ENCODE results near the gene RANBP17. TPM values are rescaled to one million over a fixed set of nuclear protein-coding genes. Genes with fewer than 3 reads are reported as not detected.
A peak's percentile ranks its signal among the peaks of the same experiment; 100 is the strongest.

The RANBP17 gene
- total RNA-seq, 6 donors from 2014 or later: 12.6 to 81.4 (median 23.9) TPM

GRCh38 chr5:170894665-170895064, 32.8 kb downstream of the RANBP17 start:
- Histone ChIP-seq H3K27ac (no peak overlapping the region), H3K4me3 (no peak overlapping the region), H3K36me3 (no peaks in the 10 kb centered on the region), H3K4me1 (no peaks in the 10 kb centered on the region), H3K27me3 (no peaks in the 10 kb centered on the region), H3K9me3 (no peaks in the 10 kb centered on the region)
- ATAC-seq (ENCODE audit: low FRiP score in 2 of 2) (no peak), DNase-seq (no peak)
- TF ChIP-seq, protein P1, sequence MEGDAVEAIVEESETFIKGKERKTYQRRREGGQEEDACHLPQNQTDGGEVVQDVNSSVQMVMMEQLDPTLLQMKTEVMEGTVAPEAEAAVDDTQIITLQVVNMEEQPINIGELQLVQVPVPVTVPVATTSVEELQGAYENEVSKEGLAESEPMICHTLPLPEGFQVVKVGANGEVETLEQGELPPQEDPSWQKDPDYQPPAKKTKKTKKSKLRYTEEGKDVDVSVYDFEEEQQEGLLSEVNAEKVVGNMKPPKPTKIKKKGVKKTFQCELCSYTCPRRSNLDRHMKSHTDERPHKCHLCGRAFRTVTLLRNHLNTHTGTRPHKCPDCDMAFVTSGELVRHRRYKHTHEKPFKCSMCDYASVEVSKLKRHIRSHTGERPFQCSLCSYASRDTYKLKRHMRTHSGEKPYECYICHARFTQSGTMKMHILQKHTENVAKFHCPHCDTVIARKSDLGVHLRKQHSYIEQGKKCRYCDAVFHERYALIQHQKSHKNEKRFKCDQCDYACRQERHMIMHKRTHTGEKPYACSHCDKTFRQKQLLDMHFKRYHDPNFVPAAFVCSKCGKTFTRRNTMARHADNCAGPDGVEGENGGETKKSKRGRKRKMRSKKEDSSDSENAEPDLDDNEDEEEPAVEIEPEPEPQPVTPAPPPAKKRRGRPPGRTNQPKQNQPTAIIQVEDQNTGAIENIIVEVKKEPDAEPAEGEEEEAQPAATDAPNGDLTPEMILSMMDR (IDR thresholded peaks at IDR 0.05): no peak
- no peak for TF ChIP-seq POLR2AphosphoS5 (IDR thresholded peaks at IDR 0.05)
- no peak for TF ChIP-seq EP300 (IDR thresholded peaks at IDR 0.05)
- TF ChIP-seq POLR2A (IDR thresholded peaks at IDR 0.05): no peak
- WGBS, 2 donors: 69 to 82% methylated on average over 2 of the region's 2 CpGs

DNA sequence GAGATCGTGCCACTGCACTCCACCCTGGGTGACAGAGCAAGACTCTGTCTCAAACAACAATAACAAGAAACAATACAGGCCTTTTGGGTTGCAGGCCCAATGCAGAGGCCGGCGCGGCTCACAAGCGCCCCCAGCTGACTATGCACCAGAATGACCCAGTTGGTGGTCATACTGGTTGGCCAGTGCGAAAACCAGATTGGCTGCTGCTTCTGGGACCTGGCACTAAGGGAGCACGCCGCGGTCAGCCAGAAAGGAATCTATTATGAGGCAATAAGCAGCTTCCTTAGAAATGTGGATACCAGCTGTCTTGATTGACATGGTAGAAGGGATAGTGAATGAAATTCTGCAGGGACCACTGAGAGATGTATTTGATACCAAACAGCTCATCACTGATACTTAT, 35.0 kb downstream of the RANBP17 start:
- ATAC-seq (ENCODE audit: low FRiP score in 2 of 2) (peak in 1 of 2 donors; percentile 63), DNase-seq (peak; percentile 21 to 81)
- no peaks in the 10 kb centered on the region for H3K4me1 ChIP-seq
- no peaks in the 10 kb centered on the region for H3K36me3 ChIP-seq
- 79 to 81% methylated on average over 9 of the region's 9 CpGs for WGBS, 2 donors
- no peak overlapping the region for H3K27ac ChIP-seq
- H3K4me3 ChIP-seq: no peak overlapping the region
- H3K27me3 ChIP-seq: no peaks in the 10 kb centered on the region
- peaks cover 0 to 5% (median 2%) of the 10 kb centered on the region in 4 donors for H3K9me3 ChIP-seq
- TF ChIP-seq, protein P1 (IDR thresholded peaks at IDR 0.05): peak in 4 of 6 experiments; percentile 11 to 48 (median 14)
- TF ChIP-seq EP300 (IDR thresholded peaks at IDR 0.05): no peak
- TF ChIP-seq POLR2A (IDR thresholded peaks at IDR 0.05): no peak
- TF ChIP-seq POLR2AphosphoS5 (IDR thresholded peaks at IDR 0.05): no peak

- H3K27me3 ChIP-seq: no peaks in the 10 kb centered on the region
- 87 to 90% methylated on average over 5 to 8 of the region's 8 CpGs for WGBS, 2 donors
- no peak overlapping the region for H3K4me3 ChIP-seq
- ATAC-seq (ENCODE audit: low FRiP score in 2 of 2): no peak
- TF ChIP-seq POLR2A (IDR thresholded peaks at IDR 0.05) (no peak), POLR2AphosphoS5 (IDR thresholded peaks at IDR 0.05) (no peak), EP300 (IDR thresholded peaks at IDR 0.05) (no peak)
- TF ChIP-seq, protein P1 (IDR thresholded peaks at IDR 0.05): no peak
- H3K27ac ChIP-seq: no peak overlapping the region
- no peaks in the 10 kb centered on the region for H3K4me1 ChIP-seq
- H3K9me3 ChIP-seq: peaks cover 0 to 5% (median 2%) of the 10 kb centered on the region in 4 donors
- no peak for DNase-seq
- H3K36me3 ChIP-seq: no peaks in the 10 kb centered on the region
These were observed 41.3 kb downstream of the RANBP17 start for GRCh38 chr5:170903075-170903474.

GRCh38 chr5:170907758-170908157, 45.9 kb downstream of the RANBP17 start:
- no peak overlapping the region for H3K4me3 ChIP-seq
- TF ChIP-seq POLR2AphosphoS5 (IDR thresholded peaks at IDR 0.05) (no peak), POLR2A (IDR thresholded peaks at IDR 0.05) (no peak), EP300 (IDR thresholded peaks at IDR 0.05) (no peak)
- TF ChIP-seq, protein P1 (IDR thresholded peaks at IDR 0.05): no peak
- no peak overlapping the region for H3K27ac ChIP-seq
- no peaks in the 10 kb centered on the region for H3K36me3 ChIP-seq
- ATAC-seq (ENCODE audit: low FRiP score in 2 of 2) (no peak), DNase-seq (no peak)
- WGBS, 2 donors: 59 to 70% methylated on average over 1 of the region's 1 CpG
- no peaks in the 10 kb centered on the region for H3K27me3 ChIP-seq
- H3K4me1 ChIP-seq: no peaks in the 10 kb centered on the region
- no peaks in the 10 kb centered on the region for H3K9me3 ChIP-seq

DNA sequence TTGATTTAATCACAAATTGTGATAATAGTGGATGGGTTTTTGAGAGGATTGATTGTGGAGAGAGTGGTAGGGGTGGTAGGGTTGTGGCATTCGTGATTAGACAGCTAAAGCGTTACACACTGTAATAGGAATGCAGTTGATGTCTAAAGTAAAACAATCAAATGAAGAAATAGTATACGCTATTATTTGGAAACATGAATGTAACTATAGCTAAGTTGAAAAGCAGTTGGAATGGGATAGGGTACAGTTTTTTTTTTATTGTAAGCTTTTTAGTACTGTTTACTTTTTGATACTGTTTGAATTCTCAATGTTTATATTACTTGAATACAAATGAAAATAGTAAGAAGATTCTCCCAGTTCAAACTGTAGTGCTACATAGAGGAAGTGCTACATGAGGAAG, 51.8 kb downstream of the RANBP17 start:
- Histone ChIP-seq H3K4me3 (no peak overlapping the region), H3K9me3 (no peaks in the 10 kb centered on the region), H3K27me3 (no peaks in the 10 kb centered on the region), H3K27ac (no peak overlapping the region), H3K4me1 (no peaks in the 10 kb centered on the region), H3K36me3 (no peaks in the 10 kb centered on the region)
- 61 to 70% methylated on average over 3 of the region's 3 CpGs for WGBS, 2 donors
- ATAC-seq (ENCODE audit: low FRiP score in 2 of 2) (no peak), DNase-seq (no peak)
- TF ChIP-seq POLR2AphosphoS5 (IDR thresholded peaks at IDR 0.05): no peak
- TF ChIP-seq POLR2A (IDR thresholded peaks at IDR 0.05): no peak
- TF ChIP-seq, protein P1 (IDR thresholded peaks at IDR 0.05): no peak
- no peak for TF ChIP-seq EP300 (IDR thresholded peaks at IDR 0.05)
